HG02973 (cell line): ENCODE data around the gene PCK2.

Source experiments
- ATAC-seq: cut with Tn5 transposase; IDR thresholded peaks from one replicate; pipeline ENCODE4 v1.9.1; 2021; ENCODE audit warnings: moderate library complexity; ENCODE audit not compliant: unreplicated experiment

The PCK2 gene

GRCh38 chr14:24114532-24115421, 20.7 kb downstream of the PCK2 start, which contains the start of the genes DCAF11 and NRL:
TSS of gene DCAF11 (plus strand) at chr14:24114777. CDS start at chr14:24115595, 818 bp downstream.
TSS of gene NRL (minus strand) at chr14:24114949. CDS start at chr14:24082848, 32,101 bp downstream.
- ATAC-seq: peak; percentile 79

DNA sequence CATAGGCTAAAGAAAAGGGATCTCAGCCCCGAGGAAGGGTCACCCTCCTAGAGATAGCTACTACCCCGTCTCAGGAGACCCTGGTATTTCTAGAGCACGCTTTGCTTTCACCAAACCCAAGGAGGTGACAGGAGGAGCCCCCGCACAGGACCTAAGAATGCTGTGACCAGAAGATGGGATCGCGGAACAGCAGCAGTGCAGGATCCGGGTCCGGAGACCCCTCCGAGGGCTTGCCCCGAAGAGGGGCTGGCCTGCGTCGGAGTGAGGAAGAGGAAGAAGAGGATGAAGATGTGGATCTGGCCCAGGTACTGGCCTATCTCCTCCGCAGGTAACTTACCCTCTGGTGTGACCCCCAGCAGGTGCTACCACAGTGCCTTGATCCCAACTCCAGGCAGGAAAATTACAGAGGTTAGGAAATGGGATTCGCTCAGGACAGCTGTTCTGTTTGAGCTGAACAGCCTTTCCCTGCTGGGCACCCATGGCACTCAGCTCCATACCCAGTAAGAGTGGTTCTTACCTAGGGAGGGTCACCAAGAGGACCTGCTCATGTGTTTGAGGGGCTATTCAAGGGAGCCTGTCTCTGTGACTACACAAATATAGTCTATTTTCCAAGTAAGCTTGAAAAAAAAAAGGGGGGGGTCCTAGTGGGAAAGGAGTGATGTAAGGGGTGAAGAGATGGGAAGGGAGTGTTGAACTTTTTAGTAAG, 21.5 kb downstream of the PCK2 start:
- no peak for ATAC-seq

- ATAC-seq: no peak
Measured at GRCh38 chr14:24116128-24116814, 22.2 kb downstream of the PCK2 start.

GRCh38 chr14:24117179-24117578, 23.1 kb downstream of the PCK2 start:
- no peak for ATAC-seq

GRCh38 chr14:24119691-24120090, 25.6 kb downstream of the PCK2 start:
- ATAC-seq: no peak

DNA sequence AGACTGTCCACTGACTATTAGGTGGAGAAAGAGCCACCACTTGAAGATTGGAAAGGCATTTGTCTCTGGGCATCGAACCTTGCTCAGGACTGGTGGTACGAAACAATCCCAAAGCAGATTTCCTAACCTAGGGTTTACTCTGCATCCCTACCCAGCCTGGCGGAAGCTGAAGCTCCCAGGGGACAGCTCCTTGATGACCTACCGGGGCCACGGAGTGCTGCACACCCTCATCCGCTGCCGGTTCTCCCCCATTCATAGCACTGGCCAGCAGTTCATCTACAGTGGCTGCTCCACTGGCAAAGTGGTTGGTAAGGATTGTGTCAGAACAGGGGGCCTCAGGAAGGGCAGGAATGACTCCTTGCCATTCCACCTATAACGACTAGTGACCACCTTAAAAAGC, 27.1 kb downstream of the PCK2 start:
- ATAC-seq: no peak

DNA sequence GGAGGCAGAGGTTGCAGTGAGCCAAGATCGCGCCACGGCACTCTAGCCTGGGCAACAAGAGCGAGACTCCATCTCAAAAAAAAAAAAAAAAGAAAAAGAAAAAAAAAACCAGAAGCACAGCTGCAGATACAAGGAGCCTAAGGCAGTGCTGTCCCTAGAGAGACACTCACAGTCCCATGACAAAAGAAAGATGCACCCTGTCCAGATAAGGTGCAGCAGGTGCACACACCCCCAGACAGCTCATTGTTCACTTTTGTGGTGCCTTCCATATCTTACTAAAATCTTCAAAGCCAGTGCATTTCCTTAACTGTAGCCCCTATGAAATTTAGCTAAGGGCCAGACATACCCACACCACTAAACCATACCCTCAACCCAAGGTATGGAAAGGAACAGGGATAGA, 28.3 kb downstream of the PCK2 start:
- no peak for ATAC-seq

- no peak for ATAC-seq
Measured at GRCh38 chr14:24122898-24123297, 28.8 kb downstream of the PCK2 start.

DNA sequence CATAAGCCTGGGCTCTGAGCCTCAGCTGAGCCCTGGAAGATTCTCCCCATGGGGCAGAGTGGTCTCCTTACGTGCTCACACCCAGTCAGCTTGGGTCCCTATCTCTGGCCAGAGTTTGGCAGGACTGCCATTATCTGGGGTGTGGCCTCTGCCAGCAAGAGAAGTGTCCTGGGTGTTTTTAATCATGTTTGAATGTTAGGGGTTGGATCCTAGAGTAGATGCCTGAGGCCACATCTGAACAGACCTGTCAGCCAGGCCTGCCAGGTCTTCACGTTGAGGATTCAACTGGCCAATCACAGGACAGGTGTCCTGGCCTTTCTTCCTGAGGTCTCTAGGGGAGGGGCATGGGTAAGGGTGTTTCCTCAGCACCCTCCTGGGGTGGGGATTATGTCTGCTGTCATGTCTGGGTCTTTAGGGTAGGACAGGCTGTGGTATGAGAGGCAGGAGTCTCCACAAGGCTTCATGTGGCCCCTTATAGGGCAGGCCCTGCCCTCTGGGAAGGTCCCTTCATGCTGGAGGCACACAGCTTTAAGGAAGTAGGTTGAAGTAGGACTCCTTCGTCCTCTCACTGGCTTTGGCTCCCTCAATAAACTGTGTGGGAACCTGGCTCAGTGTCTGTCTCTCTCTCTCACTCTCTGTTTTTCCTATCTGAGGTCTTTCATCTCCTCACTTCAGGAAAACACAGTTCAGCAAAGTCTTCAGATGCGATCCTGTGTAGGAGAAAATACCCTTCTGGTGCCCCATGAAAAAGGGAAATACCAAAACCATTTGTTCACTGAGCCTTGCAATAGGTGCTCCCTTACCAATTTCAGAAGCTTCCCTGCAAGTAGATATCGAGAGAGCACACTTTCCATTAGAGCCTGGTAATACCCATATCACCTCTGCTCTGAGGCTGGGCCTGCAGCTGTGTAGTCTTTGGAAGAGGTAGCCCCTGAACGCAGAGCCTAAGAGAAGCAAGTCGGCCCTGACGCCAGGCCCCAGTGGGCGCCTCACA, 29.6 kb downstream of the PCK2 start:
- ATAC-seq: peak; percentile 54

GRCh38 chr14:24126939-24127338, 32.8 kb downstream of the PCK2 start:
- ATAC-seq: no peak

- ATAC-seq: no peak
Measured at GRCh38 chr14:24127673-24128072, 33.6 kb downstream of the PCK2 start.

DNA sequence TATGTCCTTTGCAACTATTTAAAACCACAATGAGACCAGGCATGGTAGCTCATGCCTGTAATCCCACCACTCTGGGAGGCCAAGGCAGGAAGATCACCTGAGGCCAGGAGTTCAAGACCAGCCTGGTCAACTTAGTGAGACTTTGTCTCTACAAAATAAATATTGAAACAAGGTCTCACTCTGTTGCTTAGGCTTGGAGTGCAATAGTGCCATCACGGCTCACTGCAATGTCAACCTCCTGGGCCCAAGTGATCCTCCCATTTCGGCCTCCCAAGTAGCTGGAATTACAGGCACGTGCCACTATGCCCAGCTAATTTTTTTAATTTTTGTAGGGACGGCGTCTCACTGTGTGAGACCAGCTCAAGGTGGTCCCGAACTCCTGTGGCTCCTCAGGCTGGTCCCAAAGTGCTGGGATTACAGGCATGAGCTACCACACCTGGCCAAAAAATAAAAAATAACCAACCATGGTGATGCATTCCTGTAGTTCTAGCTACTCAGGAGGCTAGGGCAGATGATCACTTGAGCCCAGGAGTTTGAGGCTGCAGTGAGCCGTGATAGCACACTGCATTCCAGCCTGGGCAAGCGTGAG, 35.4 kb downstream of the PCK2 start:
- no peak for ATAC-seq

DNA sequence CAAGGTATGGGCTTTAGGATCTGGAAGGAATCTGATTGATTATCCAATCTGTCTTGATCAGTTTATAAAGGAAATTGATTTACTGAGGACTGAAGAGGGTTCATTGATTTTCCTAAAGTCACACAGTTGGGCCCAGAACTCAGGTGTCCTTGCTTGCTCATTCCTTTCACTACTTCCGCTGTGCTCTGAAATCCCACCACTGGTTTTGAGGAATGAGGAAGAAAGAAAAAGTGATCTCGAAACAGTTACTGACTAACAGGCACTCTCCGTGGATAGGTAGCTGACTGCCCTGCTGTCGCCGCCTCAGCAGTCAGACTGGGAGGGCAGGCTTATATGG, 36.2 kb downstream of the PCK2 start, which contains the start of gene FITM1:
Gene FITM1, plus strand, starts transcription at position 280 of the 337 bp plus-strand sequence. CDS start 905 bp downstream, outside the sequence.
- no peak for ATAC-seq

DNA sequence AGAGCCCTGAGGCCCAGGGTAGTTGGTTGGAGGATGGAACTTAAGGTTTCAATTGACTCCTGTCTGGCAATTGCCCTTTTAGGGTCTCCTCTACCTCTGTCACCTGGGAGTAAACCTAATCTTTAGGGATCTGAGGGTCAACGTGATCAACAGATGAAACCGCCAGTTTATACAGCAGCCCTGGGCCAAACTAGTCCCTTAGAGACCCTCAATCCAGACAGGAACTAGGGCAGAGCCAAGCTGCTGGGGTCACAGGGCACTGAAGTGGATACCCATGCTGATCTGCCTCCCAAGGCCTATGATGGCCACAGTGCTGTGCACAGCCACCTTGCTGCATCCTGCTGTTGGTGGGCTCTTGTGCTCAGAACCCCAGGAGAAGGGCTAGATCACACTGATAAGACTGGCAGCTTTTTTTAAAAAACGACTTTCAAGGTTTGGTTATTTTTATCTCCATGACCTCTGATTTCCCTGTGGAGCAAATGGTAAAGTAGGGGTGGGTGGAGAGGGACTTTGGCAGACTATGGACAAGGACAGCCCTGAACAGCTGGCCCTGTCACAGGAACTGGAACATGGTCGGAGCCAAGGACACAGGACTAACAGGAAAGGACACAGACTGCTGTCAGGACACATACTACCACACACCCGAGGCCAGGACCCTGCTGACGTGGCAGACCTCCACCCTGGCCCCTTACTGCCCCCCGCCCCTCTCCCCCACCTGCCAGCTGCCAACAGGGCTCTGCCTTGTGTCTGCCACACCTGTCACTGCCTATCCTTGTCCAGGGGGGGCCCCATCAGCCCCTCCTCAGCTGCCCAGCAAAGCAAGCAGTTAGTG, 36.8 kb downstream of the PCK2 start:
- no peak for ATAC-seq

- no peak for ATAC-seq
Measured at GRCh38 chr14:24131549-24131966, 37.4 kb downstream of the PCK2 start.

GRCh38 chr14:24132061-24132685, 38.1 kb downstream of the PCK2 start:
- ATAC-seq: no peak

GRCh38 chr14:24132976-24133375, 38.9 kb downstream of the PCK2 start:
- no peak for ATAC-seq

GRCh38 chr14:24133735-24134134, 39.6 kb downstream of the PCK2 start:
- ATAC-seq: no peak

- peak; percentile 7 for ATAC-seq
Measured at GRCh38 chr14:24135584-24135833, 41.4 kb downstream of the PCK2 start.
